8988T (cell line): ENCODE results near the gene FAF1.

ENCODE experiments used
- DNase-seq: peaks from one replicate; pipeline ENCODE4 v3.0.0; 2011

Gene FAF1

DNA sequence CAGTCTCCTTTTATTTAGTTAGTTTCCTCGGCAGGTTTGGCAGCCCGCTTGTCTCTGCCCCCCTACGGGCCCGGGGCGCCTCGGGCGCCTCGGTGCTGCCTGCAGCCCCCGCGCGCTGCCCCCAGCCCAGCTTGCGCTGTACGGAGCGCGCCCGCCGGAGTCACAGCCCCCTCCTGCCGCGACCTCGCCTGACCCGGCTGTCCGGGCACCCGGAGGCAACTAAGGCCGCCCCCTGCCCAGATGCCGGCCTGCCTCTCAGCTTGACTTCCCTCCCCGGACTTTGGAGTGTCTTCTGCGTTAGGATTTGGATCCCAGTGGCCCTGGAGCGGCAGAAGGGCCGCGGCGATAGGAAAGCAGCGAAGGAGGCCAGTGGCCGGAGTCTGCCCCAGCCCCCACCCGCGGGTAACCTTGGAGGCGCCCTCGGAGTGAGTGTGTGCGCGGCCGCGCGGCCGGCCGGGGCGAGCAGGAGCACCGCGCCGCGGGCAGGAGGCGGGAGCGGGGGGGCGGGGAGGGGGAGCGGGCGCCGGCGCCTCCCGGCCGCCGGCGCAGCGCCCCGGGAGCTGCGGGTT, 17.6 kb upstream of the FAF1 start:
- no peak for DNase-seq

DNA sequence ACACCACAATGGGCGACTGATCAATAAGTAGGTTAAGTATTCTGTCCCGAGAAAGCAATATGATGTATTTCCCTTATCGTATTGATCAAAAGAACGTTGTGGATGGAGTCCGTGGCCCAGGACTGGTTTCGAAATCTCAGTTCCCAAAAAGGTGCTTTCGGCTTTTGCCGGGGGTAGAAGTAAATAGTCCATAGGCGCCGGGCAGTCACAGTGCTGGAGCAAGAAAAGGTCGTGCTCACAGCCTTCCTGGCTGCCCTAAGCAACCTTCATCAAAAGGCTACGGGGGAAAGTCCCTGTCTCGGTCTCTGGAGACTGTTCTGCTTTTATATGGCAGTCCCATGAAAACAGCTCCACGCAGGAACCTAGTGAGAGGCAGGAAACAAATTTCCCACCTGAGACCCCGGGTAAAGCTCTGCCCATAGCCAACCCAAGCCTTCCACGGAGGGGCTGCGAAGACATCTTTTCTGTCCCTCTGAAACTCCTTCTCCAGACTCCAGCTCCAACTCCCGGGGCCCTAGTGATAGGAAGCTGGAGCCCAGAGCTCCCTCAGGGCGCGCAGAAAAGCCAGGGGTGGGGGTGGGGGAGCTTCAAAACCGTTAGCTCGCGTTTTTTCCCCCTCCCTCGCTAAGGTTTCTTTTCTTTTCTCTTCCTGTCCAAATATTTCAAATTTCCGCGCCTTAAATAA, 17.0 kb upstream of the FAF1 start:
- no peak for DNase-seq

DNA sequence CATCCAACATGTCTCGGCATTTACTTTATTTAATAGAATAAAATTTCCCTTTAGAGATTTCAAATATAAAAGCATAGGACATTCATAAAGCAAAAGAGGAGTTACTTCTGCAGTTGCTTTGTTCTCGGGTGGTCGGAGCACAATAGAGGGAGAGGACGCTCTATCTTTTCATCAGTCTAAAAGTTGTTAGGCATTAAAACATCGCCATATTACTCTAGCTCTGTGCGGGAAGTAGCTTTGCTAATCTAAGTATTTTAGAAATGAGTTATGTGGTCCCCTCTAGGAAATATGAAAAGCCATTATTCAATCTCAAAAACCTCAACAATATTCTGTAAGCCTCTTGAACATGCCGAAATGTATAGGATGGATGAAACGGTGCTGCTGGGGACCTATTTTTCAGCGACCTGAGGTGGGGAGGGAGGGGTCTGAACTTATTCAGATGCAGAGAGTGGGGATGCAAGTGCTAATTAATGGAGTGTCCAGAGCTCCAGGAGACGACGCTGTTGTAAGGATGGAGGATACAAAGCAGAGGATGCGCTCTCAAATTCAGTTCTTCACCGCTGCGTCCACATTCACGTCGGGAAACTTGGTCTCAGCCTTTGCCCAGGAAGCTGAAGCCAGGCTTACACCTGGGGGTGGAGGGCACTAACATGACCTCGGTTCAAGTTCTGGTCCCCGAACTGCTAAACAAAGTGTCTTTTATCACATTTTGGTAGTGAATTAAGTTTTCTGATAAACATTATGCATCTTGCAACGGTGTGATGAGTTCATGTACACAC, 16.2 kb upstream of the FAF1 start:
- DNase-seq: no peak

DNA sequence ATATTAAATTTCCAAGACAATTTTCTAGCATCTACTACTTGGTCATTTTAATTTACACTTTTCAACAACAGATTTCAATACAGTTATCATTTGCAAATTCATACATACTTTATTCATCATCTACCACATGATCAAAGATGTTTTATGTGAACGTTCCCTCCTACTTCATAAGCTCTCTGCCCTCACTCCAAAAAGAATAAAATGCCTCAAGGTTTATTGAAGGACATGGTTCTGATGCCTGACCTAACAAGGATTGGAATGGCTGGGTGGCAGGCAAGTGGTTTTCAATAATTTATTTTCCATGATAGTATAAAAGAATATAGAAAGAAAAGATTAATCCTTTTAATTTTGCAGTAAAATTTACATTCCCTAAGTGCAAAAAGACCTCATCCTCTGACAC, 15.4 kb upstream of the FAF1 start:
- DNase-seq: no peak

DNA sequence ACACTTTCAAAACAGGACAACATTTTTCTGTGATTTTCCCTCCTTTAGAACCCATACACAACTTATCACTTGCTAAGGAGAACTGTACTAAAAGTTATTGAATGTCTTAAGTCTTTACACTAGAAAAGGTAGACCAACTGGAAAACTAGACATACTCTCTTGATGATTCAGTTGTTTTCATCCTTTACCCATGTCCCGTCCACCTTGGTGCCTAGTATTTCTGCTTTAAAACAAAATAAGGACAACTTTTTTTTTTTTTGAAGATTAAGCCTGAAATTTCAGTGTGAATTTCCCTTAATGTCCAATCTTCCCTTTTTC, 14.5 kb upstream of the FAF1 start:
- DNase-seq: no peak

DNA sequence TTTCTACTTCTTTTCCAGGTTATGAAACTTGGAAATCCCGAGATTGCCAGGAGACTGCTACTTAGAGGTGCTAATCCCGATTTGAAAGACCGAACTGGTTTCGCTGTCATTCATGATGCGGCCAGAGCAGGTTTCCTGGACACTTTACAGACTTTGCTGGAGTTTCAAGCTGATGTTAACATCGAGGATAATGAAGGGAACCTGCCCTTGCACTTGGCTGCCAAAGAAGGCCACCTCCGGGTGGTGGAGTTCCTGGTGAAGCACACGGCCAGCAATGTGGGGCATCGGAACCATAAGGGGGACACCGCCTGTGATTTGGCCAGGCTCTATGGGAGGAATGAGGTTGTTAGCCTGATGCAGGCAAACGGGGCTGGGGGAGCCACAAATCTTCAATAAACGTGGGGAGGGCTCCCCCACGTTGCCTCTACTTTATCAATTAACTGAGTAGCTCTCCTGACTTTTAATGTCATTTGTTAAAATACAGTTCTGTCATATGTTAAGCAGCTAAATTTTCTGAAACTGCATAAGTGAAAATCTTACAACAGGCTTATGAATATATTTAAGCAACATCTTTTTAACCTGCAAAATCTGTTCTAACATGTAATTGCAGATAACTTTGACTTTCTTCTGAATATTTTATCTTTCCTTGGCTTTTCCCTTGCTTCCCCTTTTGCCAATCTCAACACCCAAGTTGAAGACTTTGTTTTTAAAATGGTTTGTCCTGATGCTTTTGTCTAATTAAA, 14.0 kb upstream of the FAF1 start:
- no peak for DNase-seq

DNA sequence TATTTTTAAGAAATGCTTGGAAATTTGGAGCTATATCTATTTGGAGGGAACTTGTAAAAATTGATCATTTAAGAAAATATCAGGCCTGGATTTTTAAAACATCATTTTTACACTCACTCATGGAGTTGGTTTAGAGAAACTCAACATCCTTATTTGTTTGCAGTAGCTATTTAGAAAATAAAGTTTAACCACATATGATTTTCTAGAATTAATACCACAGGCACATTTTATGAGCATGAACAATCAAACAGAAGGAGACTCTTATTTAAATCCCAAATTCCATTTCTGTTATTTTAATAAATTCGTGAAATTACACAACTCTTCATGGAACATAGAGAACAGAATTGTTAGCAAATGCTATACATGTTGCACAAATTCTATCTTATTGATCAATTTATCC, 13.2 kb upstream of the FAF1 start:
- DNase-seq: no peak

DNA sequence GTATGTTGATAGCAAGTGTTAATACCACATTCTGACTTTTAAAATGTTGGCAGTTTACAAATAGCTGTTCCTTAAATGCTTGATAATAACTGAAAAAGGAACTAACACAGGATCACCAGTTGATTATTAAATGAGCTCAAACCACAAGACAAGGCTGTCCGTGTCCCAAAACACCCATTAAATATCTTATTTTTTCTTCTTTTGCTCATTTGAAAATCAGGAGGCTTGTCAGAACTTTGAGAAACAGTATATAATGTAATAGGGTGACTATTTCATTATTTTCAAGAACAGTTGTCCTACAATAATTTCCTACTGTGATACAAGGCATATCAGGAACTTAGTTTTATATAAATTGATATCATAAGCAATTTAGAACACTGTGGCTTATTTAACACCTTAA, 12.7 kb upstream of the FAF1 start:
- no peak for DNase-seq

DNA sequence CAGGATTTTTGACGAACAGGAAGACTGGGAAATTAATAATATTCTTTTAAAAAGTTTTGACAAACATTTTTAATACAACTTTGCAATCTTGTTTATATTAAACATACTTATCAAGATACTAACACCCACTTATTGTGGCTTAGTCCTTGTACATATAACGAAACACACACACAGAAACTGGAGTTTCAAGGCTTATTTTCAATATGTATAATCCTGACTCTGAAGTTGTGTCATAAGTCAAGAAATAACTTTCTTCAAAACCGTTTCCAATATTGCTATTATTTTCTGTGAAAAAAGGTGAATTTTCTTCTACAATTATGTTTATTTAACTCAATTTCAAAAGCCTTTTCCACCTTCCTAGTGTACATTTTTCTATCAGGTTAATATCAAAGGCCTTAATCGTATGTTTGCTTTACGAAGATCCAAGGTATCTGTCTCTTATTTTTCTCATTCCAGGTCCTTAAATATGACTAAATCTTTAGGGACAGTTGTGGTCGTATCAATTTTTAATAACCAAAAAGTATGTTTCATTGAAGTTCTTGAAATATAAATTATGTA, 11.8 kb upstream of the FAF1 start:
- no peak for DNase-seq

DNA sequence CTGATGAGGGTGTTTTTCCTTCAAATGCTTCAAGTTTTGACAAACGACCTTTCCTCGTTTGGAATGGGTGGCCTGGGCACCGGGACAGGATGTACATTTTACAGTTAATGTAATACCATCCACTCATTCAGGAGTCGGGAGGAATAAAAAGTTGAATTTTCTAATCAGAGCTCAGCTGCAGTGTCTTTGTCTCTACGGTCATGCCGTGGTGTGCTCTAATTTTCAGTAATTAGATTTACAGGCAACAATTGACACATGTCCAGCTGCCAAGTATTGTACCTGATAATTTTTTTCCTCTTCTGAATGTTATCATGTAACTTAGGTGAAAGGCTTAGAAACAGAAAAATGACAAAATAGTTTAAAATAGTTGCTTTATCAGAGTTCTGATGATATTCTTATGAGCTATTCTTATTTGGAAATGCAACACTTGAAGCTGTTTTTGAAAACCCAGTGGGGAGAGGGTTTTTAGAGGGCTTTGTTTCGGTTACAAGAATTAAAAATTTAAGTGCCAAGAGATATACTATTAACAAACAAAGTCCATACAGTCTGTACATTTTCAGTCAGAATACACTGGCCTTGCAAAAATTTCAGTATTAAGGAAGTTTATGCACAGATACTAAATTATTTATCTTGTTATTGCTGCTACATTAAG, 11.0 kb upstream of the FAF1 start:
- DNase-seq: no peak

DNA sequence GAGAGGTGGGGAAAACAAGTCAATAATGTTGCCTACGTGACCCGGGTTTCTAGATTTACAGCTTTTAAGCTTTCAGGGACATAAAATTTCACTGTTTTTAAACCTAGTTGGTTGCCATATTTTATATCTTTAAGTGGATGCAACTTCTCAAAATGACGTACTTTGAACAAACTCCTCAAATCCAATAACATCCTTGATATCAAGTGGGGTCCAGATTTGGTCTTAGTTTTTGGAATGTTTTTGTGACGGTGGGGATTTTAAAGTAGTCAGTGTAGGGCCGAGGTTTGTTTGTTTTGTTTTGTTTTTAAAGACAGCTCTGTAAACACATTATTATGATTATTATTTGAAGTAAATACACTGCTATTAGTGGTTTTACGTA, 10.4 kb upstream of the FAF1 start:
- no peak for DNase-seq

DNA sequence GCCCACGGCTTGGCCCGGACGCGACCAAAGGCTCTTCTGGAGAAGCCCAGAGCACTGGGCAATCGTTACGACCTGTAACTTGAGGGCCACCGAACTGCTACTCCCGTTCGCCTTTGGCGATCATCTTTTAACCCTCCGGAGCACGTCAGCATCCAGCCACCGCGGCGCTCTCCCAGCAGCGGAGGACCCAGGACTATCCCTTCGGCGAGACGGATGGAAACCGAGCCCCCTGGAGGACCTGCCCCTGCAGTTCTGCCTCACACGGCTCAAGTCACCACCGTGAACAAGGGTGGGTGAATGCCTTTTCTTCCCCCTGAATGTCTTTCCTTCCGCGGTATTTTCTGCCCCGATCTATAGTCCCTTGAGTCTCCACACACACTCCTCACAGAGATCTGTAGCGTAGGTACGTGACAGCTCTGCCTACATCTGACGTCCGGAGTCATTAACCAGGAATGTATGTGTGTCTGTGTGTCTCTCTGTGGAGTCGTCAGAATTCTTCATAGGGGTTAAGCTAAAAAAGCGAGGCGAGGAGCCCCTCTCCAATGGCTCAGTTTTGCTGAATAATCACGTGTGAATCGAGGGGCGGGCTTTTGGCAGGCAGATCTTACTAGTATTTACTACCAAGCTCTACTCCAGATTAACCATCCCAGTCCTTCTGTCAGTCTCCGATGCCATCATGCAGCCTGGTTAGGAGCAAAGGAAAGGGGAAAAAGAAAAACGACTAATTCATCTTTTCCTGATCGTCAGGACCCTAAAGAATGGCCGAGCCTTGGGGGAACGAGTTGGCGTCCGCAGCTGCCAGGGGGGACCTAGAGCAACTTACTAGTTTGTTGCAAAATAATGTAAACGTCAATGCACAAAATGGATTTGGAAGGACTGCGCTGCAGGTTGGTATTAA, 9.8 kb upstream of the FAF1 start, which contains the start of gene CDKN2C:
TSS of gene CDKN2C (plus strand) at position 635 of the 898 bp plus-strand sequence. CDS start at position 759, 124 bp downstream.
- no peak for DNase-seq

DNA sequence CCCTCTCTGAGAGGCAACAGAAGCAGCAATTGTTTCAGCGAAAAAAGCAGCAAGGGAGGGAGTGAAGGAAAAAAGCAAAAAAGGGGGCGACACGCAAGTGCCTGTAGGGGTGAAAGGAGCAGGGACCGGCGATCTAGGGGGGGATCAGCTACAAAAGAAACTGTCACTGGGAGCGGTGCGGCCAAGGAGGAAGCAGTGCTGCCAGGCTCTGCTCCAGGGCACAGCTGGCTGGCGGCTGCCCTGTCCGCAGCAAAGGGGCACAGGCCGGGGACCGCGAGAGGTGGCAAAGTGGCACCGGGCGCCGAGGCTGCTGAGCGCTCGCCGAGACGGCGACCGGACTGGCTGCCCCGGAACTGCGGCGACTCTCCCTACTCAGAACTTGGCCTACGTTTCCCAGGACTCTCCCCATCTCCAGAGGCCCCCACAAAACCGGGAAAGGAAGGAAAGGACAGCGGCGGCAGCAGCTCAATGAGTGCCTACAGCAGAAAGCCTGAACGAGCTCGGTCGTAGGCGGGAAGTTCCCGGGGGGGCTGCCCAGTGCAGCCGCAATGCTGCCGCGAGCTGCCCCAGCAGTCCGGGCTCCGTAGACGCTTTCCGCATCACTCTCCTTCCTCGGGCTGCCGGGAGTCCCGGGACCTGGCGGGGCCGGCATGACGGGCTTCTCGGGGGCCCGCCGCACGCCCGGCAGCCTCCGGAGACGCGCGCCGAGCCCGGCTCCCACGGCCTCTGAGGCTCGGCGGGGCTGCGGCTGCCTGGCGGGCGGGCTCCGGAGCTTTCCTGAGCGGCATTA, 8.9 kb upstream of the FAF1 start:
- DNase-seq: no peak

DNA sequence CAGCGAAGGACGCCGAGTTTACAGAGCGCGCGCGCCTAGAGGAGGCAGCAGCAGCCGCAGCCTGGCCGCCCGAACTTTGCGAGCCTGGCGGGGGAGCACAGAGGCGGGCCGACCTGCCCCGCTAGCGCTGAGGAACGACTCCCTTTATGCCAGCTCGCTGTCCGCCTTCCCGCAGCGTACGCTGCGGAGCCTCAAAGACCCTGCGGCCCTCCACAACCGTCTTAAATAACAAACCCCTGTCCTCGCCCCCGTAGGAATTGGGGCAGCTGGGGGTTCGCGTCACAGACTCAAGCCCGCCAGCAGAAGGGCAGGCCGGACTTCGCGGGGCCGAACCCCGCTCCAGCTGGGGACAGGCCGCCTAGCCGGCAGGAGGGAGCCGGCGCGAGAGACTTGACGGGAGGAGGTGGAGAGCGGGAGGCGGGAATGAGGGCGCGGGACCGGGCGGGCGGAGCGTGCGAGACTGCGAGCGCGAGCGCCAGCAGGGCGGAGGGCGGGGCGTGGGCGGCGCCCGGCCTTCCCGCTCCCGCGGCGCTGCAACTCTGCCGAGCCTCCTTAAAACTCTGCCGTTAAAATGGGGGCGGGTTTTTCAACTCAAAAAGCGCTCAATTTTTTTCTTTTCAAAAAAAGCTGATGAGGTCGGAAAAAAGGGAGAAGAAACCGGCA, 8.2 kb upstream of the FAF1 start:
- DNase-seq: peak; percentile 68

DNA sequence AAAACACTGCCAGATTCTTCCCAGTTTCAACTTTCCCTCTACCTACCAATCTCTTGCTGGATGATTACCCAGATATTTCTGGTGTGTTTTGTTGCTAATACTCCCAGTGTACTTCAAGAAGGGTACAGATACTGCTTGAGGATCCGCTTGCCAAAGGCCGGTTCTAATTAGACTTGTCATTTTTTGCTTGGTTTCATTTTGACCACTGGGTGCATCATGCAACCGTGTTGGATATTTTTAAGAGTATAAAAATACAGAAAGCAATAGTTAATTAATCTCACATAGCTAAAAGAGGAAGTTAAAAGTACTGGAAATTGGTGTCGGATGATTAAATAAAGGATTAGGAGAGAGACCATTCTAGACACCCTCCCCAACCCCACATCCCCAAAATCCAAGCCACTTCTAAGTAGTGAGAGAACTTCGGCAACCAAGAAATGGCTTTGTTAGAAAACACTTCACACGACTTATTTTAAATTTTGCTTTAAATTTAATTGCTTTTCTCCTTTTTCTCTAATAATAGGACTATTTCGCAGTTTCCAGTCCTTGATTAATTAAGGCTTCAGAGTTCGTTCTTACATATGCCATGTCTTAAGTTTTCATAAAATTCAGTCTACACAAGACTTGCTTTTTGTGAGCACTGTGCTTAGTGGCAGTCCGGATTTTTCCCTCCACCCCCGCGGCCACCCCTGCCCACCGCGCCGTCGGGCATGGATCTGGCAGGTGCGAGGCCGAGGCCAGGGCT, 7.5 kb upstream of the FAF1 start:
- no peak for DNase-seq

DNA sequence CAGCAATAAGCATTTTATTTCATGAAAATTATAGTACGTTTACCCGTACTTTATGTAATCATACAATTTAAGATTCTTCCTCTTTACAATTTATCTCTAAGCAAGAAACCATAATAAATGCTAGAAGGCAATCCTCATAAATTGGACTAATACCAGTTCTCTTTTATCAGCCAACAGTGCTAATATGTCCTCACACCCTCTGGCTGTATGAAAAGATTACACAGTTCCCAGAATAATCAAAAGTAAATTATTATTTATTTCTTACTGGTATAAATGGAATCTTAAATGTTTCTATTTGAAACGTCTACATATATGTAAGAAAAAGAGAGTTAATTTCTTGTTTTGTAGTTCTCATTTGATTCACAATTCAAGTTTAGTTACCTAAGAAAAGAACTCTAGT, 6.9 kb upstream of the FAF1 start:
- DNase-seq: no peak

DNA sequence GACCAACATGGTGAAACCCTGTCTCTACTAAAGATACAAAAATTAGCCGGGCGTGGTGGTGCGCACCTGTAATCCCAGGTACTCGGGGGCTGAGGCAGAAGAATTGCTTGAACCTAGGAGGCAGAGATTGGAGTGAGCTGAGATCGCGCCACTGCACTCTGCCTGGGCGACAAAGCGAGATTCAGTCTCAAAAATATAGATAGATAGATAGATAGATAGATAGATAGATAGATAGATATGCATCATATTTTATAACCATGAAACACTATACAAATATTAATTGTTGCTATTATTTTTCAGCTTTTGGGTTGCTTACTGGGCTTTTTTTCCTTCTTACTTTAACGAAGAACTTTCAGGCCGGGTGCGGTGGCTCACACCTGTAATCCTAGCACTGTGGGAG, 4.8 kb upstream of the FAF1 start:
- no peak for DNase-seq

DNA sequence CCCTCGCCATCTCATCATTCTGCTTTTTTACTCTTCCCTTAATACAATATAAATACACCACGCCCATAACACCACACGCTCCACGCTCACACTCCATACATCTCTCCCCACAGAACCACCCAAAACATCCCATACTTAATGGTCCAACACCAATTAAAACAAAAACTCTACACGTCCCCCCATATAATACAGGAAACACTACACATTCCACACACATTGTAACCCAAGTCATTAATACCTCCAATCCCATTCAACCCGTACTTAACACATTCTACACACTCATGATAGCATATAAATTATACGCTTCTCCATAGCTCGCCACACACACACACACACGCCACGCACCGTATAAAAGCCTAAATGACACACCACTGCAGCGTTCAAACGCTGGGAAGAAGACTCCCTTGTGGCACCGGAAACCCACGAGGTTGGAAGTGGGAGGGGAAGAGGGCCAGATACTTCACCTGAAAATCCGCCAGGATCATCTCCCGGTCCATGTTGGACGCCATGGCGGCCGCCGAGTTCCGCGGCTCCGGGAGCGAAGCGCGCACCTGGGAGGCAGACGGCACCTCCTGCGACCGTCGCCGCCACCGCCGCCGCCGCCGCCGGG, 659 bp downstream of the FAF1 start:
- DNase-seq: no peak

DNA sequence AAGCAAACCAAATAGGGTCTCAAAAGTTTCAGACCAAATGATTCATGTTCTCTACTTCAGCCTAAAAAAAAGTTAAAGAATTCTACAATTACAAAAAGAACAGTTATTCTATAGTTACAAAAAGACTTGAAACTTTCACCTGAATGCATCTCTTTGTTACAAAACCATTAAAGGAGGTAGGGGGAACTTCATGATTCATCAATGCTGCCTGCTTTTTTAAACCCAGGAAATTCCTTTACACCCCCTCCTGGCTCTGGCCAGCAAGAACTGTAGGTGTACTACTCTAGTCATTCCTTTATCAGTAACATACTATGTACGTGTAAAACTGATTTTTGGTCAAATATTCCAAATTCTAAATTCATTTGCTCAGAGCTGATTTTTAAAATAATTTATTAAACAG, 5.0 kb downstream of the FAF1 start:
- DNase-seq: no peak
